Fibroblast of pulmonary artery (primary cell): ENCODE measurements around the gene GNG7.
"Not testable (repeated sequence)": the region's sequence is repeated elsewhere in the genome, so short reads cannot be mapped to it uniquely, and the experiment has no call there.

ENCODE experiments used
- DNase-seq: peaks from one replicate; pipeline ENCODE4 v3.0.0-alpha.2; 2010; ENCODE audit warnings: low read depth
- H3K4me3 ChIP-seq: replicated peaks from 2 replicates; pipeline ENCODE4 v1.5.1; 2011; ENCODE audit warnings: low read depth, mild to moderate bottlenecking, control low read depth, low read length, moderate library complexity
- CTCF ChIP-seq: IDR thresholded peaks from 2 replicates; pipeline ENCODE4 v1.5.1; 2011; ENCODE audit warnings: mild to moderate bottlenecking, control low read depth, low read length, inconsistent platforms; ENCODE audit errors: missing control alignments

The GNG7 gene

GRCh38 chr19:2567996-2568395 is 134.5 kb downstream of the GNG7 start:
- no peak for TF ChIP-seq CTCF
- DNase-seq, result no peak
- H3K4me3 ChIP-seq, result no peak overlapping the region

DNA sequence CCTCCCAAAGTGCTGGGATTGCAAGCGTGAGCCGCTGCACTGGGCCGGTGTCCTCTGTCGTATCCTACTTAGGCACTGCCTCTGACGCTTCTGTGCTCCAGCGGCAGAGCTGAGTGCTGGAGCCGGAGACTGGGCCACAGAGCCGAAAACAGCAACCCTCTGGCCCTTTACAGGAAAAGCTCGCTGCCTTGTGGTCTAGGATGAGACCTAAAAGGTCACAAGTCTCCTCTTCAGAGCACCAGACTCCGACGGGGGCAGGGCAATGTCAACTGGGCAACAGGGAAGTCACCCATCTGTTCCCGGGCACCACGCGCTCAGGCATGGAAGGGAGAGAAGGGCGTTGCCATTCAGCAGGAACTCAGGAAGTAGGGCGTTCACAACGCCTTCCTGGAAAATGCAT is 134.9 kb downstream of the GNG7 start:
- no peak overlapping the region for H3K4me3 ChIP-seq
- no peak for TF ChIP-seq CTCF
- no peak for DNase-seq

- H3K4me3 ChIP-seq, DNase-seq: not testable (repeated sequence)
Measured at GRCh38 chr19:2563546-2563945, 138.9 kb downstream of the GNG7 start.

GRCh38 chr19:2561895-2562294 is 140.6 kb downstream of the GNG7 start:
- DNase-seq, result no peak
- no peak for TF ChIP-seq CTCF
- H3K4me3 ChIP-seq, result no peak overlapping the region

GRCh38 chr19:2561221-2561620 is 141.3 kb downstream of the GNG7 start:
- no peak for DNase-seq
- TF ChIP-seq CTCF, result no peak
- no peak overlapping the region for H3K4me3 ChIP-seq

DNA sequence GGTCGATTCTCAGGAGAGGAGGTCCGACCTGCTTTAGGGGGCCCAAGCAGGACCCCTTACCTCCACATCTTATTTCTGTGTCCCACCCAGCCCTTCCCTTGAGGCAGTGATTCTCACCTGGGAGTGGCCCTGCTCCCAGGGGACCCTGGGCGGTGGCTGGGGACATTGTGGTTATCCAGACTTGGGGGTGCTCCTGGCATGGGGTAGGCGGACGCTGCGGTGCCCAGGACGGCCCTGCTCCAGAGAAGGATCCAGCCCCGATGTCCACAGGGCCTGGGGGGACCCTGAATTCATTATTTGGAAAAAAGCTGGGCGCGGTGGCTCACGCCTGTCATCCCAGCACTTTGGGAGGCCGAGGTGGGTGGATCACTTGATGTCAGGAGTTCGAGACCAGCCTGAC is 142.1 kb downstream of the GNG7 start:
- DNase-seq, result no peak
- no peak for TF ChIP-seq CTCF
- no peak overlapping the region for H3K4me3 ChIP-seq

DNA sequence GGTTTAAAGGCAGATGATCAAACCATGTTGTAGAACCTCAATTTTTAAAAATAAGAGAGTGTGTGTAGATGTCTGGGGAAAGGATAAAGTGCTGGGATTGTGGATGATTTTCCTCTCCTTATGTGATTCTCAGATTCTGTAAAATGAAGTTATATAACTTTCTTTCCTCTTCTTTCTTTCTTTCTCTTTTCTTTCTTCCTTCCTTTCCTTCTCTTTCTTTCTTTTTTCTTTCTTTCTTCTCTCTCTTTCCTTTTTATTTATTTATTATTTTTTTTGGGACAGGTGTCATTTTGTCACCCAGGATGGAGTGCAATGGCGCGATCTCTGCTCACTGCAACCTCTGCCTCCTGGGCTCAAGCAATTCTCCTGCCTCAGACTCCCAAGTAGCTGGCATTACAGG is 144.0 kb downstream of the GNG7 start:
- DNase-seq, result no peak
- H3K4me3 ChIP-seq, result no peak overlapping the region
- no peak for TF ChIP-seq CTCF

- DNase-seq, H3K4me3 ChIP-seq: not testable (repeated sequence)
Measured at GRCh38 chr19:2558131-2558530, 144.4 kb downstream of the GNG7 start.
